ENCODE data around the gene REX1BD. TPM values are rescaled to one million over a fixed set of nuclear protein-coding genes. Genes with fewer than 3 reads are reported as not detected.

Gene REX1BD
- total RNA-seq, 1 experiment from 2014 or later = 72.3 TPM

- H4K20me1 ChIP-seq (ENCODE audit: control insufficient read depth, insufficient read depth, insufficient read length) = no peaks in the 10 kb centered on the region
- H2AFZ ChIP-seq (ENCODE audit: low read length) = no peak overlapping the region
- H3K4ac ChIP-seq (ENCODE audit: low read depth, low read length) = no peak overlapping the region
- no peaks in the 10 kb centered on the region for H3K79me1 ChIP-seq (ENCODE audit: insufficient read depth, low read depth, low read length, poor library complexity, severe bottlenecking)
- no peak overlapping the region for H3K23ac ChIP-seq (ENCODE audit: insufficient read length, low read depth, low read length)
- H2AK5ac ChIP-seq (ENCODE audit: insufficient read length, low read length) = no peak overlapping the region
- no peak overlapping the region for H2BK120ac ChIP-seq (ENCODE audit: low read depth, low read length, poor library complexity, severe bottlenecking)
- H3K9me3 Mint-ChIP-seq = no peaks in the 10 kb centered on the region
- no peak overlapping the region for H3K4me2 ChIP-seq (ENCODE audit: insufficient read depth, insufficient read length, low read length)
- H3K23me2 ChIP-seq (ENCODE audit: insufficient read length, low read depth, low read length, poor library complexity, severe bottlenecking) = peaks cover 4% of the 10 kb centered on the region
- no peak overlapping the region for H4K8ac ChIP-seq (replicated peaks; ENCODE audit: insufficient read length, low read depth, low read length)
- no peak overlapping the region for H2BK12ac ChIP-seq (ENCODE audit: insufficient read length, low read depth, low read length)
- H3K27me3 ChIP-seq (ENCODE audit: insufficient read depth, low read length) = no peaks in the 10 kb centered on the region
- H3K4me1 Mint-ChIP-seq = peaks cover 3% of the 10 kb centered on the region in 2 experiments; a peak in 2 of 4 replicates
- no peak overlapping the region for H3T11ph ChIP-seq (ENCODE audit: low read length)
- peaks cover under 1% of the 10 kb centered on the region; the same call in 1 of the 2 replicates for H3K79me2 ChIP-seq (ENCODE audit: insufficient read depth, low read length)
- H3K36me3 Mint-ChIP-seq (ENCODE audit: insufficient read depth in 1 of 3, low read depth in 3 of 3) = peaks cover 38 to 84% (median 72%) of the 10 kb centered on the region in 3 experiments
- H3K27me3 Mint-ChIP-seq (ENCODE audit: low read depth) = no peaks in the 10 kb centered on the region
- no peak overlapping the region for H3K14ac ChIP-seq (ENCODE audit: insufficient read depth, low read length)
- no peak overlapping the region for H3K27ac ChIP-seq (ENCODE audit: insufficient read length, low read depth, low read length)
- H3K56ac ChIP-seq (ENCODE audit: insufficient read length, low read depth, low read length) = no peak overlapping the region
- no peak overlapping the region for H2BK20ac ChIP-seq (ENCODE audit: low read depth, low read length, poor library complexity, severe bottlenecking)
- no peak for TF ChIP-seq CTCF (conservative IDR thresholded peaks at IDR 0.05)
- H3K27ac Mint-ChIP-seq = no peak overlapping the region
- no peaks in the 10 kb centered on the region for H3K9me3 ChIP-seq (ENCODE audit: control insufficient read depth, low read depth, low read length)
- H3K4me3 Mint-ChIP-seq = no peak overlapping the region
- no peak overlapping the region for H3K18ac ChIP-seq (ENCODE audit: insufficient read length, low read depth, low read length)
- H4K91ac ChIP-seq (ENCODE audit: insufficient read length, low read depth, low read length) = no peak overlapping the region
- DNase-seq = no peak
- WGBS (ENCODE audit: extremely low coverage, insufficient read length, low lambda C conversion rate) = no CpG with 5 or more reads among the region's 8 CpGs
- H2BK15ac ChIP-seq (ENCODE audit: low read depth, low read length) = no peak overlapping the region
- no peak overlapping the region for H4K5ac ChIP-seq (ENCODE audit: insufficient read length, low read depth, low read length)
- no peak overlapping the region for H2BK5ac ChIP-seq (ENCODE audit: insufficient read length, low read length)
- H3K9ac ChIP-seq (ENCODE audit: extremely low read depth, insufficient read length, low read length) = no peak overlapping the region
- no peaks in the 10 kb centered on the region for H3K4me1 ChIP-seq (ENCODE audit: insufficient read depth, low read length)
Measured at GRCh38 chr19:18566953-18567352, 21.6 kb upstream of the REX1BD start.

Data from H9 (cell line).